Loucy (cell line): ENCODE measurements around the gene RBM33.

Experiments used
- H2AFZ ChIP-seq: fragments of 200-600 bp; sonication (generic); 2 replicates; pipeline ENCODE4 v1.6.0; 2016; ENCODE audit warnings: antibody characterized with exemption, mild to moderate bottlenecking, low read length, moderate library complexity
- H3F3A ChIP-seq: fragments of 200-600 bp; 2 replicates; pipeline ENCODE4 v1.6.0; 2016; ENCODE audit warnings: antibody characterized with exemption, low read depth, mild to moderate bottlenecking
- H3K27me3 ChIP-seq: fragments of 200-600 bp; sonication (generic); 2 replicates; pipeline ENCODE4 v1.6.1; 2014; ENCODE audit warnings: low read length, mild to moderate bottlenecking; ENCODE audit not compliant: insufficient read depth, poor library complexity, severe bottlenecking
- H3K36me3 ChIP-seq: fragments of 200-600 bp; sonication (generic); 2 replicates; pipeline ENCODE4 v1.6.1; 2016; ENCODE audit warnings: low read length; ENCODE audit not compliant: insufficient read depth
- H3K4me1 ChIP-seq: fragments of 200-600 bp; sonication (generic); 2 replicates; pipeline ENCODE4 v1.5.1; 2014; ENCODE audit warnings: low read length, mild to moderate bottlenecking; ENCODE audit not compliant: insufficient read depth, poor library complexity, severe bottlenecking
- H3K4me2 ChIP-seq: fragments of 200-600 bp; sonication (generic); 2 replicates; pipeline ENCODE4 v1.6.0; 2014; ENCODE audit warnings: antibody characterized with exemption, low read length, low read depth, mild to moderate bottlenecking; ENCODE audit not compliant: poor library complexity, severe bottlenecking
- H3K4me3 ChIP-seq: fragments of 200-600 bp; sonication (generic); 2 replicates; pipeline ENCODE4 v1.5.1; 2014; ENCODE audit warnings: low read length, mild to moderate bottlenecking, mixed read lengths; ENCODE audit not compliant: poor library complexity, severe bottlenecking
- H3K79me2 ChIP-seq: fragments of 200-600 bp; sonication (generic); 2 replicates; pipeline ENCODE4 v1.6.1; 2014; ENCODE audit warnings: low read length; ENCODE audit not compliant: insufficient read depth
- H3K9ac ChIP-seq: fragments of 200-600 bp; sonication (generic); 2 replicates; pipeline ENCODE4 v1.6.0; 2014; ENCODE audit warnings: mild to moderate bottlenecking, low read depth, low read length, moderate library complexity; ENCODE audit not compliant: poor library complexity, severe bottlenecking
- H3K9me2 ChIP-seq: fragments of 200-600 bp; sonication (generic); replicated peaks from 2 replicates; pipeline ENCODE4 v1.6.1; 2016; ENCODE audit warnings: low read depth, low read length, mixed read lengths
- H3K9me3 ChIP-seq: fragments of 200-600 bp; sonication (generic); 2 replicates; pipeline ENCODE4 v1.6.1; 2014; ENCODE audit warnings: mild to moderate bottlenecking, antibody characterized with exemption, low read length, low read depth; ENCODE audit not compliant: insufficient read depth
- H4K20me1 ChIP-seq: fragments of 200-600 bp; sonication (generic); 2 replicates; pipeline ENCODE4 v1.6.0; 2014; ENCODE audit warnings: antibody characterized with exemption, low read length, mild to moderate bottlenecking; ENCODE audit not compliant: insufficient read depth, poor library complexity, severe bottlenecking
- EZH2phosphoT487 ChIP-seq: fragments of 200-600 bp; IDR thresholded peaks from 2 replicates; pipeline ENCODE4 v1.6.1; 2018; ENCODE audit warnings: antibody characterized with exemption, mild to moderate bottlenecking, moderate library complexity, borderline replicate concordance
- TF ChIP-seq, protein P1 (sequence below): fragments of 200-600 bp; sonication (generic); conservative IDR thresholded peaks from 2 replicates; pipeline ENCODE4 v1.5.1; 2014; ENCODE audit warnings: mild to moderate bottlenecking, antibody characterized with exemption, low read length

Gene RBM33

DNA sequence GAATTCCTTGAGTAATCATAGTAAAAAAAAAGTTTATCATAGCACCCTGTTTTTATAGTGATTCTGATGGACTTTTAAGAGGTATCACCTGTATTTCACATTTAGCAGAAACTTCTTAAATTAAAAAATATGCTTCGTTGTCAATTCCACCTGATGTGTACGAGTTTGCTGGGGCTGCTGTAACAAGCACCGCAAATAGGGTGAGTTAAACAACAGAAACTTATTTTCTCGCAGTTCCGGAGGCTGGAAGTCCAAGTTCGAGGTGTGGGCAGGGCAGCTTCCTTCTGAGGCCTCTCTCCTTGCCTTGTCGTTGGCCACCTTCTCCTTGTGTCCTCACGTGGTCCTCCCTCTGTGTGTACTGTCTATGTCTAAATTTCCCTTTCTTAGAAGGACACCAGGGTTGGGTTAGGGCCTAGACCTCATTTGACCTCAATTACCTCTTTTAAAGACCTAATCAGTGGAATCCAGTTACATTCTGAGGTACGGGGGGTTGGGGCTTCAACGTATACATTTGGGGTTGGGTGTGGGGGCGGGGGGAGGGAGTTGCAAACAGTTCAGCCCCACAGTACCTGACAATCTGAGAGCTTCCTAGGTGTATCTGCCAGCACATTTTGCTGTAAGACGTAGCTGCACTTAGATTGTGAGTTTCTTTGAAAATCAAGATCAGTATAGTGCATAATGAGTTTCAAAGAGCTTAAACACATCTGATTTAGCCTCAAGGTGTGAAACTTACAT, 72.7 kb downstream of the RBM33 start:
- H3K79me2 ChIP-seq = peaks cover 46% of the 10 kb centered on the region; the same call in 1 of the 2 replicates

DNA sequence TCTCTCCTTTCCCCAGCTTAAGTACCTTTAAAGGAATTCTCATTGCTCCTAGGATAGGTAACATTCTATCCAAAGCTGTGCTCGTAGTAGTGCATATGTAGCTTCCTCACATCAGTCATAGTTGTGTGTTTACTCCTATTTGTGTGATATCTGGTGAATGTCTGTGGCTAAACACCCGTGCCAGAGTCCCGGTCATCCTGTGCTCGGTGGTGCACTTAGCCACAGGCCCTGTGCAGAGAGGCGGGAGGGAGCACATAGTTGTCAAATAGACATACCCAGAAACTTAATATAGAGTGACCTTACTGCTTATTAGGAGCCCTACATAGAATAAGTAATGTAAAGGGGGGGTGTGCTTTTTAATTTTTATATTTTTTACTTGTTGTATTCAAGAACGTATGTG, 76.6 kb downstream of the RBM33 start:
- Histone ChIP-seq H4K20me1 (peaks cover 24% of the 10 kb centered on the region), H3K9me3 (no peaks in the 10 kb centered on the region), H3K4me1 (peaks cover 19% of the 10 kb centered on the region), H2AFZ (no peak overlapping the region), H3K9ac (no peak overlapping the region), H3F3A (no peaks in the 10 kb centered on the region), H3K27me3 (no peaks in the 10 kb centered on the region), H3K36me3 (peaks cover 72% of the 10 kb centered on the region), H3K79me2 (peaks cover 62% of the 10 kb centered on the region; the same call in 1 of the 2 replicates), H3K4me2 (no peak overlapping the region), H3K9me2 (no peaks in the 10 kb centered on the region), H3K4me3 (no peak overlapping the region)
- no peak for TF ChIP-seq EZH2phosphoT487
- TF ChIP-seq, protein P1, sequence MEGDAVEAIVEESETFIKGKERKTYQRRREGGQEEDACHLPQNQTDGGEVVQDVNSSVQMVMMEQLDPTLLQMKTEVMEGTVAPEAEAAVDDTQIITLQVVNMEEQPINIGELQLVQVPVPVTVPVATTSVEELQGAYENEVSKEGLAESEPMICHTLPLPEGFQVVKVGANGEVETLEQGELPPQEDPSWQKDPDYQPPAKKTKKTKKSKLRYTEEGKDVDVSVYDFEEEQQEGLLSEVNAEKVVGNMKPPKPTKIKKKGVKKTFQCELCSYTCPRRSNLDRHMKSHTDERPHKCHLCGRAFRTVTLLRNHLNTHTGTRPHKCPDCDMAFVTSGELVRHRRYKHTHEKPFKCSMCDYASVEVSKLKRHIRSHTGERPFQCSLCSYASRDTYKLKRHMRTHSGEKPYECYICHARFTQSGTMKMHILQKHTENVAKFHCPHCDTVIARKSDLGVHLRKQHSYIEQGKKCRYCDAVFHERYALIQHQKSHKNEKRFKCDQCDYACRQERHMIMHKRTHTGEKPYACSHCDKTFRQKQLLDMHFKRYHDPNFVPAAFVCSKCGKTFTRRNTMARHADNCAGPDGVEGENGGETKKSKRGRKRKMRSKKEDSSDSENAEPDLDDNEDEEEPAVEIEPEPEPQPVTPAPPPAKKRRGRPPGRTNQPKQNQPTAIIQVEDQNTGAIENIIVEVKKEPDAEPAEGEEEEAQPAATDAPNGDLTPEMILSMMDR = no peak

More for the DNA sequence above, 72.7 kb downstream of the RBM33 start:
- no peak overlapping the region for H2AFZ ChIP-seq
- peaks cover 90% of the 10 kb centered on the region; the same call in 1 of the 2 replicates for H3K36me3 ChIP-seq
- H3K4me3 ChIP-seq = no peak overlapping the region
- no peaks in the 10 kb centered on the region for H3K9me2 ChIP-seq
- no peaks in the 10 kb centered on the region for H3K27me3 ChIP-seq
- H4K20me1 ChIP-seq = peaks cover 15% of the 10 kb centered on the region
- TF ChIP-seq, protein P1 = no peak
- no peak for TF ChIP-seq EZH2phosphoT487
- H3K4me1 ChIP-seq = peaks cover 6% of the 10 kb centered on the region
- H3K9ac ChIP-seq = no peak overlapping the region
- H3K9me3 ChIP-seq = no peaks in the 10 kb centered on the region
- no peak overlapping the region for H3K4me2 ChIP-seq
- H3F3A ChIP-seq = no peaks in the 10 kb centered on the region

- Histone ChIP-seq H3K4me2 (peak overlapping the region; percentile 2), H3K4me1 (peaks cover 19% of the 10 kb centered on the region), H3K9me3 (no peaks in the 10 kb centered on the region), H3K36me3 (peaks cover 74% of the 10 kb centered on the region), H2AFZ (no peak overlapping the region), H3K9me2 (no peaks in the 10 kb centered on the region), H4K20me1 (peaks cover 28% of the 10 kb centered on the region), H3K9ac (no peak overlapping the region), H3F3A (no peaks in the 10 kb centered on the region), H3K4me3 (no peak overlapping the region), H3K79me2 (peaks cover 64% of the 10 kb centered on the region; the same call in 1 of the 2 replicates), H3K27me3 (no peaks in the 10 kb centered on the region)
- no peak for TF ChIP-seq EZH2phosphoT487
- TF ChIP-seq, protein P1 = no peak
These were observed 77.7 kb downstream of the RBM33 start for GRCh38 chr7:155722118-155722517.
